ENCODE measurements around the gene LAIR1. TPM values are rescaled to one million over a fixed set of nuclear protein-coding genes. Genes with fewer than 3 reads are reported as not detected.

Gene LAIR1
- total and polyA plus RNA-seq, 2 experiments from 2014 or later, result 0.10 to 1.3 TPM

DNA sequence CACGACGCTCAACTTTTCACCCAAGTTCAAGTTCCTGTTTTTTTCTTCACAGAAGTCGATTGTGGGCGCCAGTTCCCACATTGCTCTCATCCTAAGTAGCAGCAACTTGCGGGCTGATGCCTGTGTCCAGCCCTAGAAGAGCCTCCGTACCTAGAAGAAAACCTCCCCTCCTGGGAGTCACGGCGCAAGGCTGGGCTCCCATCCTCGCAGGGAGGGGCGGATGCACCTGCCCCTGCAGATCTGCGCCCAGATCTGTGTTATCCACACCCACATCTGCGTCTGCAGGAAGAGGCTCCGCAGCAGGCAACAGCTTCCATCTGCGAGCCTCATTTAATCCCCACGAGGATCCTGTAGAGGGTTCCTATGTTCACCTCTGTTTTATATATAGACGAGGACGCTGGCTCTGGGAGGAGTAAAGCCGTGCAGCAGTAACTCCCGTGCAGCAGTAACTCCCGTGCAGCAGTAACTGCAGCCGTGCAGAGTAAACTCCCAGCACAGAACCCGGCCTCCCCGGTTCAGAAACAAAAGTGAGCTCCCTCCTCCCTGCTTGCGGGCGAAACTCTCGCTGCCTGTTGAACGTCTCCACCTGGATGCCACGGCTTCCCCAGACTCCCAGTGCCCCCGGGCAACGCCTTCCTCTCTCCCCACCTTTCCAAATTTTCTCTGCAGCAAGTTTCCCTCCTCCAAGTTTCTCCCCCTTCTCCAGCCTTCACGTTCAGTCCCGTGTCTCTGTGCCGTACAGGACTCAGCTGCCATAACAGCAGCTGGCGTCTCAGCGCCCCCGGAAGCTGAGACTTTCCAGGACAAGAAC, 23.5 kb upstream of the LAIR1 start:
- H3K36me3 Mint-ChIP-seq (ENCODE audit: low read depth), result no peaks in the 10 kb centered on the region
- peak overlapping the region; percentile 45 for H3K4me3 ChIP-seq
- no peaks in the 10 kb centered on the region for H3K9me2 ChIP-seq (ENCODE audit: insufficient read depth)
- H3K27me3 Mint-ChIP-seq (ENCODE audit: insufficient read depth, low read depth, poor library complexity), result peaks cover 5% of the 10 kb centered on the region
- peaks cover 23% of the 10 kb centered on the region for H3K27me3 ChIP-seq (ENCODE audit: insufficient read depth)
- H3F3A ChIP-seq (replicated peaks; ENCODE audit: low read depth), result 0 out of 2 replicates have a peak, but pooled peaks cover 3% of the 10 kb centered on the region
- ATAC-seq, result peak; percentile 20
- H3K4me1 Mint-ChIP-seq, result peaks cover 20% of the 10 kb centered on the region
- no peak overlapping the region for H3K27ac Mint-ChIP-seq
- TF ChIP-seq, protein P1, sequence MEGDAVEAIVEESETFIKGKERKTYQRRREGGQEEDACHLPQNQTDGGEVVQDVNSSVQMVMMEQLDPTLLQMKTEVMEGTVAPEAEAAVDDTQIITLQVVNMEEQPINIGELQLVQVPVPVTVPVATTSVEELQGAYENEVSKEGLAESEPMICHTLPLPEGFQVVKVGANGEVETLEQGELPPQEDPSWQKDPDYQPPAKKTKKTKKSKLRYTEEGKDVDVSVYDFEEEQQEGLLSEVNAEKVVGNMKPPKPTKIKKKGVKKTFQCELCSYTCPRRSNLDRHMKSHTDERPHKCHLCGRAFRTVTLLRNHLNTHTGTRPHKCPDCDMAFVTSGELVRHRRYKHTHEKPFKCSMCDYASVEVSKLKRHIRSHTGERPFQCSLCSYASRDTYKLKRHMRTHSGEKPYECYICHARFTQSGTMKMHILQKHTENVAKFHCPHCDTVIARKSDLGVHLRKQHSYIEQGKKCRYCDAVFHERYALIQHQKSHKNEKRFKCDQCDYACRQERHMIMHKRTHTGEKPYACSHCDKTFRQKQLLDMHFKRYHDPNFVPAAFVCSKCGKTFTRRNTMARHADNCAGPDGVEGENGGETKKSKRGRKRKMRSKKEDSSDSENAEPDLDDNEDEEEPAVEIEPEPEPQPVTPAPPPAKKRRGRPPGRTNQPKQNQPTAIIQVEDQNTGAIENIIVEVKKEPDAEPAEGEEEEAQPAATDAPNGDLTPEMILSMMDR (conservative IDR thresholded peaks at IDR 0.05; ENCODE audit: low read depth in 2 of 2), result no peak
- TF ChIP-seq ZNF331 (CRISPR knock-in tag; IDR thresholded peaks at IDR 0.05; ENCODE audit: low read depth) (no peak), NANOG (IDR thresholded peaks at IDR 0.05; ENCODE audit: borderline replicate concordance) (no peak), EZH2 (IDR thresholded peaks at IDR 0.05; ENCODE audit: low read depth, unreplicated experiment) (no peak), ZNF462 (CRISPR knock-in tag; IDR thresholded peaks at IDR 0.05) (no peak), ZNF114 (CRISPR knock-in tag; IDR thresholded peaks at IDR 0.05) (no peak), CREB1 (CRISPR knock-in tag; IDR thresholded peaks at IDR 0.05; ENCODE audit: low read depth) (no peak), STAT1 (IDR thresholded peaks at IDR 0.05; ENCODE audit: unreplicated experiment) (no peak), POLR2AphosphoS5 (IDR thresholded peaks at IDR 0.05; ENCODE audit: low read depth) (no peak), EZH2phosphoT487 (IDR thresholded peaks at IDR 0.05; ENCODE audit: unreplicated experiment) (no peak), JUNB (IDR thresholded peaks at IDR 0.05; ENCODE audit: unreplicated experiment) (no peak), ETS1 (IDR thresholded peaks at IDR 0.05) (no peak)
- TF ChIP-seq, protein P2, sequence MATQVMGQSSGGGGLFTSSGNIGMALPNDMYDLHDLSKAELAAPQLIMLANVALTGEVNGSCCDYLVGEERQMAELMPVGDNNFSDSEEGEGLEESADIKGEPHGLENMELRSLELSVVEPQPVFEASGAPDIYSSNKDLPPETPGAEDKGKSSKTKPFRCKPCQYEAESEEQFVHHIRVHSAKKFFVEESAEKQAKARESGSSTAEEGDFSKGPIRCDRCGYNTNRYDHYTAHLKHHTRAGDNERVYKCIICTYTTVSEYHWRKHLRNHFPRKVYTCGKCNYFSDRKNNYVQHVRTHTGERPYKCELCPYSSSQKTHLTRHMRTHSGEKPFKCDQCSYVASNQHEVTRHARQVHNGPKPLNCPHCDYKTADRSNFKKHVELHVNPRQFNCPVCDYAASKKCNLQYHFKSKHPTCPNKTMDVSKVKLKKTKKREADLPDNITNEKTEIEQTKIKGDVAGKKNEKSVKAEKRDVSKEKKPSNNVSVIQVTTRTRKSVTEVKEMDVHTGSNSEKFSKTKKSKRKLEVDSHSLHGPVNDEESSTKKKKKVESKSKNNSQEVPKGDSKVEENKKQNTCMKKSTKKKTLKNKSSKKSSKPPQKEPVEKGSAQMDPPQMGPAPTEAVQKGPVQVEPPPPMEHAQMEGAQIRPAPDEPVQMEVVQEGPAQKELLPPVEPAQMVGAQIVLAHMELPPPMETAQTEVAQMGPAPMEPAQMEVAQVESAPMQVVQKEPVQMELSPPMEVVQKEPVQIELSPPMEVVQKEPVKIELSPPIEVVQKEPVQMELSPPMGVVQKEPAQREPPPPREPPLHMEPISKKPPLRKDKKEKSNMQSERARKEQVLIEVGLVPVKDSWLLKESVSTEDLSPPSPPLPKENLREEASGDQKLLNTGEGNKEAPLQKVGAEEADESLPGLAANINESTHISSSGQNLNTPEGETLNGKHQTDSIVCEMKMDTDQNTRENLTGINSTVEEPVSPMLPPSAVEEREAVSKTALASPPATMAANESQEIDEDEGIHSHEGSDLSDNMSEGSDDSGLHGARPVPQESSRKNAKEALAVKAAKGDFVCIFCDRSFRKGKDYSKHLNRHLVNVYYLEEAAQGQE (IDR thresholded peaks at IDR 0.05; ENCODE audit: unreplicated experiment), result no peak
- H3K4me1 ChIP-seq (ENCODE audit: insufficient read depth), result peaks cover 13% of the 10 kb centered on the region
- no peaks in the 10 kb centered on the region for H3K36me3 ChIP-seq (ENCODE audit: insufficient read depth)
- no peaks in the 10 kb centered on the region; the same call in 1 of the 2 replicates for H4K20me1 ChIP-seq (replicated peaks; ENCODE audit: insufficient read depth)
- H2AFZ ChIP-seq, result peak overlapping the region; percentile 81
- peak; percentile 33 for DNase-seq (ENCODE audit: low spot score)
- no peaks in the 10 kb centered on the region for H3K79me2 ChIP-seq (replicated peaks; ENCODE audit: insufficient read depth)
- H3K9me3 Mint-ChIP-seq, result no peaks in the 10 kb centered on the region
- H3K4me3 Mint-ChIP-seq, result peak overlapping the region; percentile 57; the same call in 2 of the 3 replicates
- H3K27ac ChIP-seq (ENCODE audit: low read depth), result no peak overlapping the region
- H3K4me2 ChIP-seq, result peak overlapping the region; percentile 70

All from GM23338 (cell line).